ENCODE results near the gene LMX1B.

DNA sequence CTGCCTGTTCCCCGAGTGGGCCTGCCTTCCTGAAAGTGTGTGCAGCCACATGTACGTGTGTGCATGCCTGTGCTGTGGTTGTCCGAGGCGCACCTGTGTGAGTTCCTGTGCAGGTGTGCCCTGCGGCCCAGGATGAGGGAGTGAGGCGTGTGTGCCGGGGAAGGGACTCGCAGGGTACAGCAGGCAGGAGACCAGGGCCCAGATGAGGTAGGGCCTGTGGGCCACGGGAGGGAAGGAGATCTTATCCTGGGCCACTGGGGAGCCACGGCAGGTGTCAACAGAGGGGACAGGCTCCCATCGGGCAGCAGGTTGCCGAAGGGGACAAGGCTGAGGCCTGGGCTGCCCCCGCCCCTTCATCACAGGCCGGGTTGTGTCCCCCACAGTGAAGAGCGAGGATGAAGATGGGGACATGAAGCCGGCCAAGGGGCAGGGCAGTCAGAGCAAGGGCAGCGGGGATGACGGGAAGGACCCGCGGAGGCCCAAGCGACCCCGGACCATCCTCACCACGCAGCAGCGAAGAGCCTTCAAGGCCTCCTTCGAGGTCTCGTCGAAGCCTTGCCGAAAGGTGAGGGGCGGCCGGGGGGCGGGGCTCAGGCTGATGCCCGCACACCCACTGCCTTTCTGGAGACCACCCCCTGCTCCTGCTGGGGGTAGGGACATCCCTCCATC, 79.2 kb downstream of the LMX1B start:
- TF ChIP-seq, protein P1, sequence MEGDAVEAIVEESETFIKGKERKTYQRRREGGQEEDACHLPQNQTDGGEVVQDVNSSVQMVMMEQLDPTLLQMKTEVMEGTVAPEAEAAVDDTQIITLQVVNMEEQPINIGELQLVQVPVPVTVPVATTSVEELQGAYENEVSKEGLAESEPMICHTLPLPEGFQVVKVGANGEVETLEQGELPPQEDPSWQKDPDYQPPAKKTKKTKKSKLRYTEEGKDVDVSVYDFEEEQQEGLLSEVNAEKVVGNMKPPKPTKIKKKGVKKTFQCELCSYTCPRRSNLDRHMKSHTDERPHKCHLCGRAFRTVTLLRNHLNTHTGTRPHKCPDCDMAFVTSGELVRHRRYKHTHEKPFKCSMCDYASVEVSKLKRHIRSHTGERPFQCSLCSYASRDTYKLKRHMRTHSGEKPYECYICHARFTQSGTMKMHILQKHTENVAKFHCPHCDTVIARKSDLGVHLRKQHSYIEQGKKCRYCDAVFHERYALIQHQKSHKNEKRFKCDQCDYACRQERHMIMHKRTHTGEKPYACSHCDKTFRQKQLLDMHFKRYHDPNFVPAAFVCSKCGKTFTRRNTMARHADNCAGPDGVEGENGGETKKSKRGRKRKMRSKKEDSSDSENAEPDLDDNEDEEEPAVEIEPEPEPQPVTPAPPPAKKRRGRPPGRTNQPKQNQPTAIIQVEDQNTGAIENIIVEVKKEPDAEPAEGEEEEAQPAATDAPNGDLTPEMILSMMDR (IDR thresholded peaks at IDR 0.05; ENCODE audit: insufficient read depth, low read length, poor library complexity, severe bottlenecking), result no peak
- TF ChIP-seq EZH2phosphoT487 (conservative IDR thresholded peaks at IDR 0.05; ENCODE audit: low read length), result no peak

All from SU-DHL-6 (cell line).